Sigmoid colon (tissue), 7 donors: Measurements from ENCODE around the gene RAB37. TPM values are rescaled to one million over a fixed set of nuclear protein-coding genes. Genes with fewer than 3 reads are reported as not detected.

ENCODE experiments used
- DNase-seq: peaks from one replicate; pipeline ENCODE4 v3.0.0-alpha.2; 2019
- H3K27ac ChIP-seq, 4 donors: fragments of 200-600 bp; sonication (generic); one replicate each; pipeline ENCODE4 v1.5.1; 2016 to 2019; ENCODE audit warnings: mild to moderate bottlenecking in 1 of 4
- H3K27me3 ChIP-seq, 3 donors: fragments of 200-600 bp; sonication (generic); one replicate each; pipeline ENCODE4 v1.5.1; 2019; ENCODE audit warnings: mild to moderate bottlenecking in 1 of 3
- H3K36me3 ChIP-seq, 4 donors: fragments of 200-600 bp; sonication (generic); one replicate each; pipeline ENCODE4 v1.5.1; 2016 to 2019
- H3K4me1 ChIP-seq, 4 donors: fragments of 200-600 bp; sonication (generic); one replicate each; pipeline ENCODE4 v1.5.1; 2017 to 2019
- H3K4me3 ChIP-seq, 4 donors: fragments of 200-600 bp; sonication (generic); one replicate each; pipeline ENCODE4 v1.5.1; 2017 to 2019; ENCODE audit warnings: mild to moderate bottlenecking in 2 of 4, moderate library complexity in 1 of 4
- H3K9me3 ChIP-seq, 4 donors: fragments of 200-600 bp in 3 of 4; sonication (generic) in 3 of 4; one replicate each; pipeline versions ENCODE4 v1.5.1 to v1.6.1; 2013 to 2019
- EP300 ChIP-seq, 4 donors: sonication (generic); formaldehyde crosslinking; IDR thresholded peaks; one replicate each; pipeline ENCODE4 v1.6.1; 2017; ENCODE audit warnings: antibody characterized with exemption in 4 of 4
- POLR2A ChIP-seq, 2 donors: fragments of 450-650 bp; IDR thresholded peaks; one replicate each; pipeline ENCODE4 v1.6.1; 2016; ENCODE audit warnings: antibody characterized with exemption in 2 of 2, mild to moderate bottlenecking in 2 of 2, moderate library complexity in 2 of 2
- POLR2AphosphoS5 ChIP-seq, 4 donors: sonication (generic); formaldehyde crosslinking; IDR thresholded peaks; one replicate each; pipeline ENCODE4 v1.6.1; 2017; ENCODE audit warnings: antibody characterized with exemption in 4 of 4
- WGBS, 2 donors: extraction: QIAGEN DNeasy Blood & Tissue Kit; methylation state at CpG; one replicate each; pipeline ENCODE4 v1.1.7; 2013; 5-methylcytosine and 5-hydroxymethylcytosine counted together
- intact Hi-C: fragments of 100-400 bp; cut with DNase I; formaldehyde crosslinking; loops from one replicate; pipeline ENCODE4 v1.15.1; 2023
- polyA plus RNA-seq, 3 donors: library from polyadenylated mRNA; stranded (reverse); fragments of 200-250 nt; gene quantifications; one replicate each; pipeline ENCODE4 v1.2.3, GENCODE V29; 2013
- total RNA-seq, 4 donors: library from RNA; depleted of rRNA; stranded (reverse); fragments of >200 nt; gene quantifications; one replicate each; pipeline ENCODE4 v1.1.0, GENCODE V29; 2016
- TF ChIP-seq, protein P1 (sequence below), 4 experiments: fragments of 450-650 bp in 3 of 4; fragments of 200-600 bp in 1 of 4; IDR thresholded peaks; one replicate each; pipeline ENCODE4 v1.5.1; 2016 to 2019; ENCODE audit warnings: antibody characterized with exemption in 4 of 4, mild to moderate bottlenecking in 3 of 4, moderate library complexity in 2 of 4
- donor health status: healthy with polysubstance abuse.
- donor health status: Bipolar disorder and iron deficiency.
- donor health status: healthy.

The RAB37 gene
- total and polyA plus RNA-seq, 7 donors, result 0.54 to 28.8 (median 4.1) TPM

DNA sequence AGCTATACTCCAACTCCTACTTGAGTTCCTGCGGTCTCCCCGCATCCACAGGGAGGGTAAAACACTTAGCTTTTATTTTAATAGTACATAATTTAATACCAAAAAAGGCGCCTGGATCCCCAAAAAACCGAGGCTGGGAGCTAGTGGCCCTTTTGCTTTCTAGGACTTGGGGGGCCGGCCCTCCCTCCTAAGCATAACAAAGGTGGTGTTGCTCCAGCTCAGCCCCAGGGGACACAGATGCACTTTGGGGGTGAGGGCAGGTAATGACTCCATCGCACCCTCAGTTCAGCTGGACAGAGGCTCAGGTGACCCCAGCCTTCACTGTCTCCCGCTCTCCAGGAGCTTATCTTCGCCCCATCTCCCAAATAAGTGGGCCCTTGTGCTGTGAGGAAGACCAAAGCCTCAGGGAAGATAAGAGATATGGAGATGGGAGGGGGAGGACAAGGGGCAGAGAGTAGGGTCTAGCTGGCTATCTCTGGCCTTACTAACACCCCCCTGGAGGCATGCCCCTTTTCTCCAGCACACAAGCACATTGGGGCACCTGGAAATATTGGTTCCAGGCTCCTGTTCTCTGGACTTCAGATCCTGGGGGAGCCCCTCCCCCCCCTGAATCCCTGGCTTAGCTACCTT, 8.6 kb downstream of the RAB37 start:
- peak; percentile 58 for DNase-seq
- H3K27me3 ChIP-seq, result peaks cover 0 to 23% (median 7%) of the 10 kb centered on the region in 3 donors
- TF ChIP-seq, protein P1, sequence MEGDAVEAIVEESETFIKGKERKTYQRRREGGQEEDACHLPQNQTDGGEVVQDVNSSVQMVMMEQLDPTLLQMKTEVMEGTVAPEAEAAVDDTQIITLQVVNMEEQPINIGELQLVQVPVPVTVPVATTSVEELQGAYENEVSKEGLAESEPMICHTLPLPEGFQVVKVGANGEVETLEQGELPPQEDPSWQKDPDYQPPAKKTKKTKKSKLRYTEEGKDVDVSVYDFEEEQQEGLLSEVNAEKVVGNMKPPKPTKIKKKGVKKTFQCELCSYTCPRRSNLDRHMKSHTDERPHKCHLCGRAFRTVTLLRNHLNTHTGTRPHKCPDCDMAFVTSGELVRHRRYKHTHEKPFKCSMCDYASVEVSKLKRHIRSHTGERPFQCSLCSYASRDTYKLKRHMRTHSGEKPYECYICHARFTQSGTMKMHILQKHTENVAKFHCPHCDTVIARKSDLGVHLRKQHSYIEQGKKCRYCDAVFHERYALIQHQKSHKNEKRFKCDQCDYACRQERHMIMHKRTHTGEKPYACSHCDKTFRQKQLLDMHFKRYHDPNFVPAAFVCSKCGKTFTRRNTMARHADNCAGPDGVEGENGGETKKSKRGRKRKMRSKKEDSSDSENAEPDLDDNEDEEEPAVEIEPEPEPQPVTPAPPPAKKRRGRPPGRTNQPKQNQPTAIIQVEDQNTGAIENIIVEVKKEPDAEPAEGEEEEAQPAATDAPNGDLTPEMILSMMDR (IDR thresholded peaks at IDR 0.05), result no peak
- TF ChIP-seq EP300 (IDR thresholded peaks at IDR 0.05) (no peak), POLR2A (IDR thresholded peaks at IDR 0.05) (no peak), POLR2AphosphoS5 (IDR thresholded peaks at IDR 0.05) (no peak)
- peaks cover 0 to 29% (median 20%) of the 10 kb centered on the region in 4 donors for H3K4me1 ChIP-seq
- H3K4me3 ChIP-seq, result no peak overlapping the region
- no peaks in the 10 kb centered on the region for H3K36me3 ChIP-seq
- intact Hi-C loops, result loop anchor here (2.0 to 5.0 kb wide), 2 partner anchors 25 to 212 kb away; no protein-coding TSS in a partner anchor
- H3K27ac ChIP-seq, result peak overlapping the region in 1 of 4 donors; percentile 38
- H3K9me3 ChIP-seq, result no peaks in the 10 kb centered on the region
- 91 to 92% methylated on average over 8 of the region's 8 CpGs for WGBS, 2 donors

DNA sequence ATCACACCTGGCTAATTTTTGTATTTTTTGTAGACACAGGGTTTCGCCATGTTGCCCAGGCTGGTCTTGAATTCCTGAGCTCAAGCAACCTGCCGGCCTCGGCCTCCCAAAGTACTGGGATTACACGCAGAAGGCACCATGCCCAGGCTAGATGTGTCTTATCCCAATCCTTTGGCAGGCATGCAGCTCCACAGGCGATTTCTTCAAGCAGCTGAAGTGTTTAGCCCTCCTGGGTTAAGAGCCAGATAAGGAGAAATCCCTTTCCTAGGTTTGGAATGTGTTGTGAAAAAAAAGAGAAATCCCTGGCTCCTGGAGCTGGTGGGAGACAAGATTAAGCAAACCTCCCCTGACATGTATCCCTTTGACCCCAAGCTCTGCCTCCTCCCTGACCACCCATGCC, 9.3 kb downstream of the RAB37 start:
- 89 to 92% methylated on average over 5 of the region's 5 CpGs for WGBS, 2 donors
- Histone ChIP-seq H3K4me3 (no peak overlapping the region), H3K36me3 (no peaks in the 10 kb centered on the region), H3K4me1 (peaks cover 0 to 29% (median 20%) of the 10 kb centered on the region in 4 donors), H3K9me3 (no peaks in the 10 kb centered on the region), H3K27ac (no peak overlapping the region), H3K27me3 (peaks cover 0 to 16% (median 0%) of the 10 kb centered on the region in 3 donors)
- intact Hi-C loops, result loop anchor here (5.0 kb wide), 1 partner anchor 211 kb away; no protein-coding TSS in a partner anchor
- DNase-seq, result peak; percentile 55
- no peak for TF ChIP-seq POLR2AphosphoS5 (IDR thresholded peaks at IDR 0.05)
- TF ChIP-seq, protein P1 (IDR thresholded peaks at IDR 0.05), result no peak
- no peak for TF ChIP-seq EP300 (IDR thresholded peaks at IDR 0.05)
- TF ChIP-seq POLR2A (IDR thresholded peaks at IDR 0.05), result no peak

GRCh38 chr17:74746922-74747321, 9.9 kb downstream of the RAB37 start:
- peak; percentile 66 for DNase-seq
- H3K9me3 ChIP-seq, result no peaks in the 10 kb centered on the region
- peaks cover 0 to 29% (median 20%) of the 10 kb centered on the region in 4 donors for H3K4me1 ChIP-seq
- TF ChIP-seq POLR2A (IDR thresholded peaks at IDR 0.05) (no peak), EP300 (IDR thresholded peaks at IDR 0.05) (no peak), POLR2AphosphoS5 (IDR thresholded peaks at IDR 0.05) (no peak)
- TF ChIP-seq, protein P1 (IDR thresholded peaks at IDR 0.05), result no peak
- no peak overlapping the region for H3K4me3 ChIP-seq
- intact Hi-C loops, result loop anchor here (5.0 kb wide), 1 partner anchor 210 kb away; no protein-coding TSS in a partner anchor
- peaks cover 0 to 10% (median 0%) of the 10 kb centered on the region in 3 donors for H3K27me3 ChIP-seq
- H3K27ac ChIP-seq, result peak overlapping the region in 1 of 4 donors; percentile 74
- WGBS, 2 donors, result 39 to 72% methylated on average over 6 of the region's 6 CpGs
- no peaks in the 10 kb centered on the region for H3K36me3 ChIP-seq

DNA sequence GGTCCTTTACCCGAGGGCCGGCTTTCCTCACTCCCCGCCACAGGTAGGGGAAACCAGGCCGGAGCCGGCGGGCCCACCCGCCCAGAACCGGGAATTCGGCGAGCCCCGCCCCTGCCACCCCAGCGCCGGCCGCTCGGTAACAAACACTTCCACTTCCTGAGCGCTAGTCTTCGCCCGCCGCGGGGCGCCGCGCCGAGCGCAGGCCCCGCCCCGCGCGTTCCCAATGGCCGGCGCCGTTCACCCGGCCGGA, 11.1 kb downstream of the RAB37 start:
- Histone ChIP-seq H3K36me3 (no peaks in the 10 kb centered on the region), H3K4me1 (peaks cover 0 to 29% (median 20%) of the 10 kb centered on the region in 4 donors), H3K4me3 (peak overlapping the region; percentile 40 to 77 (median 70)), H3K27me3 (peaks cover 0 to 7% (median 0%) of the 10 kb centered on the region in 3 donors), H3K9me3 (no peaks in the 10 kb centered on the region), H3K27ac (peak overlapping the region; percentile 64 to 75 (median 72))
- TF ChIP-seq EP300 (IDR thresholded peaks at IDR 0.05) (no peak), POLR2AphosphoS5 (IDR thresholded peaks at IDR 0.05) (no peak), POLR2A (IDR thresholded peaks at IDR 0.05) (no peak)
- TF ChIP-seq, protein P1 (IDR thresholded peaks at IDR 0.05), result no peak
- WGBS, 2 donors, result 0% methylated on average over 34 of the region's 34 CpGs
- DNase-seq, result no peak
- intact Hi-C loops, result loop anchor here (1.0 to 5.0 kb wide), 3 partner anchors 28 to 209 kb away; partner anchors contain the start of genes FDXR and NAT9
